Measurements from ENCODE around the gene SCNN1A. TPM values are rescaled to one million over a fixed set of nuclear protein-coding genes. Genes with fewer than 3 reads are reported as not detected.

The SCNN1A gene
- total and polyA plus RNA-seq, 2 of the 4 experiments (the other 2 are of a cell fraction): 0.41 TPM; not detected in 1

- Histone ChIP-seq H3K4me1 (ENCODE audit: control insufficient read depth, insufficient read depth, low read length) (peaks cover under 1% of the 10 kb centered on the region; the same call in 1 of the 2 replicates), H2AK5ac (ENCODE audit: low read depth, low read length) (no peak overlapping the region; the same call in 1 of the 2 replicates), H3K56ac (ENCODE audit: extremely low read depth, insufficient read depth, low read length) (no peak overlapping the region), H3K14ac (replicated peaks; ENCODE audit: low read depth, low read length) (no peak overlapping the region), H2BK15ac (ENCODE audit: low read depth, low read length) (no peak overlapping the region), H2BK20ac (ENCODE audit: low read depth, low read length) (no peak overlapping the region), H3K9ac (ENCODE audit: low read depth, low read length) (no peak overlapping the region), H3K23ac (ENCODE audit: low read depth, low read length) (no peak overlapping the region), H2AK9ac (replicated peaks; ENCODE audit: low read depth, low read length, poor library complexity) (no peak overlapping the region), H3K4me3 (ENCODE audit: insufficient read depth, low read depth, low read length) (no peak overlapping the region), H3K4me2 (ENCODE audit: low read depth, low read length) (no peak overlapping the region), H3K9me3 (ENCODE audit: control insufficient read depth, insufficient read depth, low read length) (no peaks in the 10 kb centered on the region), H3K9me1 (ENCODE audit: insufficient read depth, low read length) (no peaks in the 10 kb centered on the region), H2BK120ac (ENCODE audit: low read depth, low read length) (no peak overlapping the region), H3K27me3 (ENCODE audit: control insufficient read depth, insufficient read depth, low read length) (peaks cover 30% of the 10 kb centered on the region), H3K4ac (ENCODE audit: low read depth, low read length) (no peak overlapping the region), H3K36me3 (ENCODE audit: control insufficient read depth, insufficient read depth, low read length) (no peaks in the 10 kb centered on the region), H3K18ac (ENCODE audit: low read depth, low read length) (no peak overlapping the region), H2AFZ (replicated peaks; ENCODE audit: low read length, poor library complexity) (peak overlapping the region; percentile 10), H3K79me1 (ENCODE audit: low read depth in 1 of 2, low read length in 2 of 2) (no peaks in the 10 kb centered on the region), H4K91ac (ENCODE audit: insufficient read depth, low read depth, low read length) (no peak overlapping the region), H4K8ac (ENCODE audit: low read depth in 2 of 2, low read length in 2 of 2) (no peak overlapping the region), H4K5ac (ENCODE audit: low read depth, low read length) (no peak overlapping the region), H2BK5ac (ENCODE audit: low read depth, low read length, poor library complexity, severe bottlenecking) (no peak overlapping the region), H4K20me1 (ENCODE audit: insufficient read depth, low read length) (no peaks in the 10 kb centered on the region), H3K27ac (ENCODE audit: insufficient read depth, low read length) (no peak overlapping the region)
- no peak for TF ChIP-seq FOS (IDR thresholded peaks at IDR 0.05; ENCODE audit: low read depth, low read length)
- no peak for TF ChIP-seq BHLHE40 (IDR thresholded peaks at IDR 0.05; ENCODE audit: low read depth, low read length)
- no peak for TF ChIP-seq USF2 (IDR thresholded peaks at IDR 0.05; ENCODE audit: low read depth, low read length)
- TF ChIP-seq, protein P1, sequence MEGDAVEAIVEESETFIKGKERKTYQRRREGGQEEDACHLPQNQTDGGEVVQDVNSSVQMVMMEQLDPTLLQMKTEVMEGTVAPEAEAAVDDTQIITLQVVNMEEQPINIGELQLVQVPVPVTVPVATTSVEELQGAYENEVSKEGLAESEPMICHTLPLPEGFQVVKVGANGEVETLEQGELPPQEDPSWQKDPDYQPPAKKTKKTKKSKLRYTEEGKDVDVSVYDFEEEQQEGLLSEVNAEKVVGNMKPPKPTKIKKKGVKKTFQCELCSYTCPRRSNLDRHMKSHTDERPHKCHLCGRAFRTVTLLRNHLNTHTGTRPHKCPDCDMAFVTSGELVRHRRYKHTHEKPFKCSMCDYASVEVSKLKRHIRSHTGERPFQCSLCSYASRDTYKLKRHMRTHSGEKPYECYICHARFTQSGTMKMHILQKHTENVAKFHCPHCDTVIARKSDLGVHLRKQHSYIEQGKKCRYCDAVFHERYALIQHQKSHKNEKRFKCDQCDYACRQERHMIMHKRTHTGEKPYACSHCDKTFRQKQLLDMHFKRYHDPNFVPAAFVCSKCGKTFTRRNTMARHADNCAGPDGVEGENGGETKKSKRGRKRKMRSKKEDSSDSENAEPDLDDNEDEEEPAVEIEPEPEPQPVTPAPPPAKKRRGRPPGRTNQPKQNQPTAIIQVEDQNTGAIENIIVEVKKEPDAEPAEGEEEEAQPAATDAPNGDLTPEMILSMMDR (conservative IDR thresholded peaks at IDR 0.05; ENCODE audit: low read depth, low read length): no peak
- no peak for TF ChIP-seq MAZ (IDR thresholded peaks at IDR 0.05; ENCODE audit: borderline replicate concordance, low read depth, low read length)
- TF ChIP-seq CEBPB (IDR thresholded peaks at IDR 0.05; ENCODE audit: low read depth, low read length): no peak
- no peak for TF ChIP-seq ELK1 (IDR thresholded peaks at IDR 0.05; ENCODE audit: borderline replicate concordance, low read depth, low read length)
- no peak for TF ChIP-seq SMC3 (IDR thresholded peaks at IDR 0.05; ENCODE audit: low read depth, low read length)
- TF ChIP-seq RCOR1 (IDR thresholded peaks at IDR 0.05; ENCODE audit: insufficient replicate concordance, low read length): no peak
- no peak for TF ChIP-seq CHD1 (IDR thresholded peaks at IDR 0.05; ENCODE audit: low read depth, low read length)
- TF ChIP-seq POLR2A (IDR thresholded peaks at IDR 0.05; ENCODE audit: low read depth, low read length): no peak
- no peak for TF ChIP-seq NFE2L2 (IDR thresholded peaks at IDR 0.05; ENCODE audit: low read depth, low read length)
- CTCF ChIA-PET: interaction anchor here (0.6 kb wide), 1 partner anchor 305 kb away, joined by 4 read pairs; no protein-coding TSS in a partner anchor
- 73% methylated on average over 3 of the region's 5 CpGs; no CpG with 5 or more reads in 1 of the 2 experiments for WGBS, 2 experiments (ENCODE audit: extremely low coverage in 2 of 2, insufficient read length in 1 of 2)
- intact Hi-C loops (cut with micrococcal nuclease) (no loop called here), dilution Hi-C loops (cut with HindIII; ENCODE audit: low sequenced_read_pairs, unreplicated experiment) (no loop called here), in situ Hi-C loops (cut with MboI; ENCODE audit: low sequenced_read_pairs) (no loop called here)
- POLR2A ChIA-PET (ENCODE audit: unreplicated experiment): no interaction called here
- DNase-seq (no peak), ATAC-seq (ENCODE audit: low read depth) (no peak)
- BruUV-seq (replicated peaks): no TSS peak
Measured at GRCh38 chr12:6307529-6307928, 67.8 kb downstream of the SCNN1A start.

Data from IMR-90 (cell line).